ENCODE results near the gene C11orf58.

Gene C11orf58

GRCh38 chr11:16784666-16785065, 46.2 kb downstream of the C11orf58 start:
- DNase-seq (ENCODE audit: low read depth in 4 of 4, low spot score in 1 of 4): no peak

- DNase-seq (ENCODE audit: low read depth in 4 of 4, low spot score in 1 of 4): peak in 3 of 4 experiments; percentile 29 to 42 (median 37)
Observed at GRCh38 chr11:16785520-16786128, 47.2 kb downstream of the C11orf58 start.

GRCh38 chr11:16786131-16786530, 47.7 kb downstream of the C11orf58 start:
- no peak for DNase-seq (ENCODE audit: low read depth in 4 of 4, low spot score in 1 of 4)

GRCh38 chr11:16787035-16787742, 48.7 kb downstream of the C11orf58 start:
- no peak for DNase-seq (ENCODE audit: low read depth in 4 of 4, low spot score in 1 of 4)

- DNase-seq (ENCODE audit: low read depth in 4 of 4, low spot score in 1 of 4): peak in 3 of 4 experiments; percentile 21 to 54 (median 28)
Observed at GRCh38 chr11:16788141-16789062, 50.0 kb downstream of the C11orf58 start.

- no peak for DNase-seq (ENCODE audit: low read depth in 4 of 4, low spot score in 1 of 4)
Observed at GRCh38 chr11:16789063-16789420, 50.6 kb downstream of the C11orf58 start.

GRCh38 chr11:16789560-16790485, 51.4 kb downstream of the C11orf58 start:
- DNase-seq (ENCODE audit: low read depth in 4 of 4, low spot score in 1 of 4): no peak

GRCh38 chr11:16790486-16791190, 52.2 kb downstream of the C11orf58 start:
- no peak for DNase-seq (ENCODE audit: low read depth in 4 of 4, low spot score in 1 of 4)

GRCh38 chr11:16791191-16791961, 52.9 kb downstream of the C11orf58 start:
- DNase-seq (ENCODE audit: low read depth in 4 of 4, low spot score in 1 of 4): no peak

- no peak for DNase-seq (ENCODE audit: low read depth in 4 of 4, low spot score in 1 of 4)
Observed at GRCh38 chr11:16792426-16792825, 54.0 kb downstream of the C11orf58 start.

GRCh38 chr11:16793009-16793408, 54.6 kb downstream of the C11orf58 start:
- DNase-seq (ENCODE audit: low read depth in 4 of 4, low spot score in 1 of 4): no peak

- DNase-seq (ENCODE audit: low read depth in 4 of 4, low spot score in 1 of 4): no peak
Observed at GRCh38 chr11:16793511-16793910, 55.1 kb downstream of the C11orf58 start.

GRCh38 chr11:16794047-16794818, 55.8 kb downstream of the C11orf58 start:
- no peak for DNase-seq (ENCODE audit: low read depth in 4 of 4, low spot score in 1 of 4)

GRCh38 chr11:16795146-16795545, 56.7 kb downstream of the C11orf58 start:
- no peak for DNase-seq (ENCODE audit: low read depth in 4 of 4, low spot score in 1 of 4)

- no peak for DNase-seq (ENCODE audit: low read depth in 4 of 4, low spot score in 1 of 4)
Observed at GRCh38 chr11:16796311-16796710, 57.9 kb downstream of the C11orf58 start.

GRCh38 chr11:16797776-16798175, 59.3 kb downstream of the C11orf58 start:
- no peak for DNase-seq (ENCODE audit: low read depth in 4 of 4, low spot score in 1 of 4)

GRCh38 chr11:16799221-16799620, 60.8 kb downstream of the C11orf58 start:
- no peak for DNase-seq (ENCODE audit: low read depth in 4 of 4, low spot score in 1 of 4)

- DNase-seq (ENCODE audit: low read depth in 4 of 4, low spot score in 1 of 4): no peak
Observed at GRCh38 chr11:16799890-16800289, 61.4 kb downstream of the C11orf58 start.

GRCh38 chr11:16800382-16800781, 61.9 kb downstream of the C11orf58 start:
- no peak for DNase-seq (ENCODE audit: low read depth in 4 of 4, low spot score in 1 of 4)
